ENCODE measurements around the gene ASTN2.

Gene ASTN2

DNA sequence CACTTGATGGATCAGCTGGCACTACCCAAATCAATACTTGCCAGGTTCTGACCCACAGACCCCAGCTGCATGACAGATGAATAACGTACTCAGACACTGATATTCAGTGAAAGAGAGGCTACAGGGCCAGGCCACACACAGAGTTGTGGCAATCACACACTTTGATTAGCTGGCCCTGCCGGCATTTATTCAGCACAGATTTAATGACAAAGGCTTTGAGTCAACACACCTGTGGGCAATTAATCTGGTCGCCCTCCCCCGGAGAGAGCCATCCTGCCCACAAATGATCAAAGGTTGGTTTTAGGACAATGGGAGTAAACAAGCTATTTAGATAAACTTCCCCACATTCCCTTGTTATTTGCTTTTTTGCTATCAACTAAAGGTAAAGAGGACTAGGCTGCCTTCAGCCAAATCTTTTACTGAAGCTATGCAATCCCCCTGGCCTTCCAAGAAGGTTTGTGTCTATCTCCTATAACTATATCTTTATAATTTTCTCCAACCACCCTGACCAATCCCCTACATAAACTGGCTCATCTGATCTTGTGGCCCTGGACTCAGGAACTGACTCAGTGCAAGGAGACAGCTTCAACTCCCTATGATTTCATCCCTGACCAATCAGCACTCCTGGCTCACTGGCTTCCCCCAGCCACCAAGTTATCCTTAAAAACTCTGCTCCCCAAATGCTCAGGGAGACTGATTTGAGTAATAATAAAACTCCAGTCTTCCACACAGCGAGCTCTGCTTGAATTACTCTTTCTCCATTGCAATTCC, 740.5 kb downstream of the ASTN2 start:
- DNase-seq (ENCODE audit: low read depth in 2 of 2): no peak

DNA sequence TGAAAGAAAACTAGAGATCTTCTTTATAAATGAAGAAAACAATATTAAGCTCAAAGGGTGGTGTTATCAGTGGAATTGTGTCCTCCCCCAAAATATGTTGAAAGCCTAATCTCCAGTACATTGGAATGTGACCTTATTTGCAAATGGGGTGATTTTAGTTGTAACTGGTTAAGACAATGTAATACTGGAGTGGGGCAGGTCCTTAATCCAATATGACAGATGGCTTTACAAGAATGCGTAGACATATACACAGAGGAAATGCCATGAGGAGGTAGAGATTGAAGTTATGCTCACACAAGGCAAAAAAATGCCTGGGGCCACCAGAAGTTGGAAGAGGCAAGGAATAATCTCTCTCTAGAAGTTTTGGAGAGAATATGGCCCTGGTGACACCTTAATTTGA, 741.5 kb downstream of the ASTN2 start:
- DNase-seq (ENCODE audit: low read depth in 2 of 2): no peak

DNA sequence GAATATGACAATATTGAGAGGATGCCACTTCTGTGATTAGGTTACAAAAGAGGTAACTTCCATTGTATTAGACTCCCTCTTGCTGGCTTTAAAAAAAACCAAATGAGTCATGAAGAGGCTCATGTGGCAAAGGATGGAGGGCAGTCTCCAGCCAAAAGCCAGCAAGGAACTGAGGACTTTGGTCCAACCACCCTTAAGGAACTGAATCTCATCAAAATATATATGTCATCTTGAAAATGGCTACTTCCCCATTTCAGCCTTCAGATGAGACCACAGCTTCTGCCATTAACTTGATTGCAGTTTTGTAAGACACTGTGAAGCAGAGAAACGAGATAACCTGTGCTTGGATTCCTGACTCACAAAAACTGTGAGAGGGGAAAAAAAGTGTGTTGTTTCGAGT, 743.3 kb downstream of the ASTN2 start:
- no peak for DNase-seq (ENCODE audit: low read depth in 2 of 2)

DNA sequence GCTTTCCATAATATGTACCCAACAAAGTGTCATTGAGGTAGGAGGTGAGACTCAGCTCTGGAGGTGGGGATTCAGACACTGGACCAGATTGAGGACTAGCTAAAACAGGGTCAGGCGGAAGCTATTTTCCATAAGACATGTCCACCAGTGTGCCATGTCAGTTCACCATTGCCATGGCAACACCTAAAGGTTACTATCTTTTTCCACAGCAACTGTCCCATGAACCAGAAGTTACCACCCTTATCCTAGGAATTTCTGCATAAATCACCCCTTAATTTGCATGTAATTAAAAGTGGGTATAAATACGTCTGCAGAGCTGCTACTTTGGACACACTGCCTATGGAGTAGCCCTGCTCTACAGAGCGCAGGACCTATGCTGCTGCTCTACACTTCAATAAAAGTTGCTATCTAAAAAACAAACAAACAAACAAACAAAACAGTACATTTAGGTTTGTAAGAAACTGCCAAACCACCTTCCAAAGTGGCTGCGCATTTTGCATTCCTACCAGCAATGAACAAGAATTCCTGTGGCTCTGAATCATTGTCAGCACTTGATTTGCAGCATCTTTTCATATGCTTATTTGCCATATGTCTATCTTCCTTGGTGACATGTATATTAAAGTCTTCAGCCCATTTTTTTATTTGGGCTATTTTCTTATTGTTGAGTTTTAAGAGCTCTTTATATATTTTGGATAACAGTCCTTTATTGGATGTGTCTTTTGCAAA, 745.7 kb downstream of the ASTN2 start:
- no peak for DNase-seq (ENCODE audit: low read depth in 2 of 2)

- no peak for DNase-seq (ENCODE audit: low read depth in 2 of 2)
These were observed 751.3 kb downstream of the ASTN2 start for GRCh38 chr9:116663581-116663980.

- DNase-seq (ENCODE audit: low read depth in 2 of 2): no peak
These were observed 752.1 kb downstream of the ASTN2 start for GRCh38 chr9:116662646-116663310.

DNA sequence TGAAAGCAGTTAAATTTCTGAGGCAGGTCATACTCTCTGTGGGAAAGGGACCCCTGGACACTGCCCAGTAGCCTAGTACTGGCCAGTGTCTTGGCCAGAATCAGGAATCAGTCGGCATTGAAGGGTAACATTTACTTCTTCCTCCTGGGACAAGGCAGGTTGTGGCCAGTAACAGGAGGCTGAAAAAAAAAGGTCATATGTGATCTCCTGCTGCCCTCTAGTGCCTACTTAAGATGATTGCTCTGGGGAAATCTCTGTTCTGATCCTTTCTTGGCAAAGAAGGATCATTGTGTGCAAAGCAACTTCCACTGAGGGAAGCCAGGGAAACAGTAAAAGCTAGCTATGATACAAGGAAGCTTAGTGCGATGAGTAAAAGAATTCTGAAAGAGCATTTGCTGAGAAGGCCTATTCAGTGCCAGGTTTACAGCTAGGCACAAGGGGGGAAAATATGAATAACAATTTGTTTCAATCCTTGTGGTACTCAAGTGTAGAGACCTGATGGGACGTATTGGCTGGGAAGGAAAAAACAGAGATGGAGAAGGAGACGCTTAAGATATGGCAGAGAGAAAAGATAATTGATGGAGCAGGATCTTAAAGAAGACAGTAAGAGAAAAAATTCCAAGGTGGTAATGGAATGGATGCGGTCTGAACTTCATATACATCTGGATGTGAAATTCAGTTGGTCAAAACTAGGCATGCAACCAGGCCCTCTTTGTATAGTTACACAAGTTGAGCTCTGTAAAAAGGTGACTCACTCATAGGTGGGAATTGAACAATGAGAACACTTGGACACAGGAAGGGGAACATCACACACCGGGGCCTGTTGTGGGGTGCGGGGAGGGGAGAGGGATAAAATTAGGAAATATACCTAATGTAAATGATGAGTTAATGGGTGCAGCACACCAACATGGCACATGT, 753.6 kb downstream of the ASTN2 start:
- no peak for DNase-seq (ENCODE audit: low read depth in 2 of 2)

DNA sequence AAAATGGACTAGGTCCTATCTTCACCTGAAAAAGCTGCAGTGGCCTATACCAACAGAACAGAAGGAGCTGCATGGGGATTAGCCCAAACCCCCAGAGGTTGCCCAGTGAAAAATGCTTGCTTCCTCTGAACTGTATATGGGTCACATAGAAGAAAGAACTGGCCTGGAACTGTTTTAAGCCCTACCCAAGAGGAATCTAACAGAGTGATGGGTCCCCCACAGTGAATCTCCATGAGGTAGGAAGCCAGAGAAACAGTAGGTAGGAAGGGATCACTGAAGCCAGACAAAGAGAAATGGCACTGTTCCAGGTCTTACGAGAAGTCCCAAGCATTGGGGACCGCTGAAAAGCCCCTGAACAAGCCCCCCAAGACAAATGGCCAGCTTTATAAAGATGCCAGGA, 756.6 kb downstream of the ASTN2 start:
- no peak for DNase-seq (ENCODE audit: low read depth in 2 of 2)

- no peak for DNase-seq (ENCODE audit: low read depth in 2 of 2)
These were observed 757.9 kb downstream of the ASTN2 start for GRCh38 chr9:116656977-116657376.

GRCh38 chr9:116656501-116656971, 758.3 kb downstream of the ASTN2 start:
- no peak for DNase-seq (ENCODE audit: low read depth in 2 of 2)

DNA sequence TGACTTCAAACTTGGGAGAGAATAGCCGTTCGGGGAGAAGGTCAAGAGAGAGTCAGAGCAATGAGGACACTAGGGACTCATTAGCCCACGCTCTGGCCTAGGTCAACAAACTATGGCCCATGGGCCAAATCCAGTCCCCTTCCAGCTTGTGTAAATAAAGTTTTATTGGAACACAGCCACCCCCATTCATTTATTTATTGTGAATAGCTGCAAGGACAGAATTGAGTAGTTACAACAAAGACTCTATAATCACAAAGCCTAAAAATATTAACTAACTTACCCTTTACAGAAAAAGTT, 760.9 kb downstream of the ASTN2 start:
- no peak for DNase-seq (ENCODE audit: low read depth in 2 of 2)

DNA sequence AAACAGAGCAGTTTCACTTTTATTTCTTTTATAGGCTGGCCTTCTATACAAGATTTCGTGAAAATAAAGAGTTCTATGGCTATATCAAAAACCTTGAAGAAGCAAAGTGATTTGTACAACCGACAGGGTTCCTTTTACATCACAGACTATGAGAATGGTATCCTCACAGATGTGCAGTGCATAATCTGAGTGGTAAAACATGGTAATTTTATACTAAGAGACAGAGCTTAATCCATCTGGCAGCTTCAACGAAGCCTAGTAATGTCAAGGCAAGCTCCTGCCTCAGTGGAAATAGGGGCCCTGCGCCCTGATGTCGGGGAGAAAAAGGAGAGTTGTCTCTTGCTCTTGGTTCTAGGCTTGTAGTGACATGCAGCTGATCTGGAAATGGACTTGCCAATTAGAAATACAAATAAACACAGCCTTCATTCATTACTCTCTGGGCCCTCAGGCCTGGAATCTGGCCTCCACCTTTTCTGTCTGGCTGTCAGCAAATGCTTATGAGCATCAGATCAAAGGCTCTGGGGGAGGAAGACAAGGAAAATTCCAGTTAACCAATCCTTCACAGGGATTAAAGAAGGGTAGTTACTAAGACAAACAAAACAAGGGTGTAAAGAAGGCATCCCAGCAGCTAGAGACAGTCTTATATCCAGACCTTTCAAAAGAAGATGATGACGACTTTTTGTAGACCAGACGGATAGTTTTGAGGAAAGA, 761.4 kb downstream of the ASTN2 start:
- DNase-seq (ENCODE audit: low read depth in 2 of 2): no peak

GRCh38 chr9:116647515-116647809, 767.4 kb downstream of the ASTN2 start:
- DNase-seq (ENCODE audit: low read depth in 2 of 2): no peak

- DNase-seq (ENCODE audit: low read depth in 2 of 2): no peak
These were observed 768.0 kb downstream of the ASTN2 start for GRCh38 chr9:116646661-116647514.

GRCh38 chr9:116644091-116644688, 770.7 kb downstream of the ASTN2 start:
- DNase-seq (ENCODE audit: low read depth in 2 of 2): no peak

DNA sequence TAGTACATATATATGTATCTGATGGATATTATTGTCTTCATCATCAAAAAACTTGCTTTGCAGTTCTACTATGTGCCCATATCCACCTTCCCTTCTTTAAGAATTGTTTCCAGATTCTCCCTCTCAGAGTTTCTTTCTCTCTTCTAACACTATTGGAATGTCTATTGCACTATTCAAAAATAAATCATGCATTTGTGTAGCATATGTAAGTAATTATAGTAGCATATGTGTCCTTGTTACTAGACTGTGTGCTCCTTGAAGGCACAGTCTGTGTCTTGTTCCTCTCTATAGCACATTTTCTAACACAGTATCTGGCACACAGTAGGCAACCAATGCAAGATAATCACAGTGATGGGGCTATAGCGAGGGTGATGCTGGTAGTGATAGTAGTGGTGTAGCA, 771.2 kb downstream of the ASTN2 start:
- DNase-seq (ENCODE audit: low read depth in 2 of 2): no peak

- no peak for DNase-seq (ENCODE audit: low read depth in 2 of 2)
These were observed 773.4 kb downstream of the ASTN2 start for GRCh38 chr9:116641292-116642059.

DNA sequence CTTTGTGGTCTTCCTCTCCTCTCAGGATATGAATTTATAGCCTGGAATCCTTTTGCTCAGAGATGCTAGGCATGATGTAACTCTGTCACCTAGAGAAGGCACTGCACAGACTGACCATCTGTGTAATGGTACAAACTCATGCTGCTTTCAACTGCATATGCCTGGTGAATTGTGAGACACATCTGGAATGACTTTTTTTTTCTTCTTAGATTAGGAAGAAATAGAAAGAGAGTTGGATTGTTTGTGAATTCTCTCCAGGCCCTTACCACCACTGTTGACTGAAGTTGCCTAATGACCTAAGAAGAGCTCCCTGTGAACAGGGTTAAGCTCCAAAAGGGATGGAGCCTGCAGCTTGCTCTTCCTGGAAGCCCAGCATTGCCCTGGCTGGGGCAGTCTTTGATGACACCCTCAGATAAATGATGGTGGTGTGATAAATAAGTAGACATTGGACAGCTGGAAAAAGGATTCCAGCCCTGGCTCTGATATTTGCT, 775.6 kb downstream of the ASTN2 start:
- DNase-seq (ENCODE audit: low read depth in 2 of 2): no peak

DNA sequence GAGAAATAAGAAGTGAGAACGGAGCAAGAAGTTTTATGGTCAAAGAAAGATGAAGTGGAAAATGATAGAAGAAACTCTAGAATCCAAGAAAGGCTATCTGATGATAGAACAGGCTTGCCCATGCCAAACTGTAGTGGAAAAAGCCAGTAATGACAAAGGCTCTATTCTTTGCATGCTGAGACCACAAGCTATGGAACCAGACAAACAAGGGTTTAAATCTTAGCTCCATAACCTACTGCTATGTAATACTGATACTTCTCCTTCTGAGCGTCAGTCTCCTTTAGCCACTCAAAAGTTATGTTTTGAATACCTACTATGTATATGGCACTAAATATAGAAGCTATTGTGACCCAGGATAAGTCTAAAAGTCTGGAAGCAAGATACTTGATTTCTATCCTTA, 778.9 kb downstream of the ASTN2 start:
- DNase-seq (ENCODE audit: low read depth in 2 of 2): no peak
